Neural crest cell (in vitro differentiated cells): ENCODE measurements around the gene AFM. TPM values are rescaled to one million over a fixed set of nuclear protein-coding genes. Genes with fewer than 3 reads are reported as not detected.
"Not testable (repeated sequence)": the region's sequence is repeated elsewhere in the genome, so short reads cannot be mapped to it uniquely, and the experiment has no call there.

Source experiments
- DNase-seq: peaks from one replicate; pipeline ENCODE4 v3.0.0; 2021; ENCODE audit warnings: low read depth, mixed read lengths, low spot score
- H3K27ac Mint-ChIP-seq: one replicate; pipeline ENCODE4 v1.8.0; 2021; ENCODE audit warnings: mild to moderate bottlenecking, mixed read lengths; ENCODE audit not compliant: unreplicated experiment
- H3K27me3 Mint-ChIP-seq: 2 replicates; pipeline ENCODE4 v1.8.0; 2021; ENCODE audit warnings: low read depth, mild to moderate bottlenecking, mixed read lengths
- H3K36me3 Mint-ChIP-seq: 2 replicates; pipeline ENCODE4 v1.8.0; 2021; ENCODE audit warnings: low read depth, mild to moderate bottlenecking, mixed read lengths
- H3K4me1 Mint-ChIP-seq: 2 replicates; pipeline ENCODE4 v1.8.0; 2021; ENCODE audit warnings: mixed read lengths
- H3K4me3 Mint-ChIP-seq: one replicate; pipeline ENCODE4 v1.8.0; 2021; ENCODE audit warnings: mild to moderate bottlenecking, mixed read lengths
- H3K9me3 Mint-ChIP-seq: 2 replicates; pipeline ENCODE4 v1.8.0; 2021; ENCODE audit warnings: mixed read lengths
- total RNA-seq: library from RNA; stranded (reverse); gene quantifications from 2 replicates; pipeline ENCODE4 v1.2.1, GENCODE V29; 2021
- TF ChIP-seq, protein P1 (sequence below): fragments of 200-600 bp; sonication (generic); conservative IDR thresholded peaks from 2 replicates; pipeline ENCODE4 v1.5.0; 2021; ENCODE audit warnings: antibody characterized with exemption, mild to moderate bottlenecking

Gene AFM
- total RNA-seq, 1 donor from 2014 or later: not detected

DNA sequence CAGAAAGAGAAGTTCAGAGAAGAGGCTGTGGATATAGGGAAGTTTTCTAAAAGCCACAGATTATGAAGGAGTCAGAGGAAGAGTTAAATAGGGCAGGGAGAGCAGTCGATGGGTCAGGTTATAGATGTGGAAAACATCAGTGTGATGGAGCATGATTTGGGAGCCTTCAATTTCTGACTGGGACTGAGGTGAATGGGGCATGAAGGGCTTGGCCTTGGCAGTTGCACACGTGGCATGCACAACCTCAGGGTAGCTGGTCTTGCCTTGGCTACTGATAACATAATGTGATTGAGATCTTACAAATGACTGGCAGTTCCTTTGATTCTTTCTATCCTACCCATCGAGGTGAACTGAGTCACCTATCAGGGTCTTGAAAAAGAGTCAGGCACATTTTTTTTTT is 59.7 kb downstream of the AFM start:
- Mint-ChIP-seq H3K27me3 (no peaks in the 10 kb centered on the region), H3K9me3 (no peaks in the 10 kb centered on the region), H3K27ac (no peak overlapping the region), H3K4me3 (no peak overlapping the region), H3K4me1 (peaks cover 6% of the 10 kb centered on the region), H3K36me3 (no peaks in the 10 kb centered on the region)
- TF ChIP-seq, protein P1, sequence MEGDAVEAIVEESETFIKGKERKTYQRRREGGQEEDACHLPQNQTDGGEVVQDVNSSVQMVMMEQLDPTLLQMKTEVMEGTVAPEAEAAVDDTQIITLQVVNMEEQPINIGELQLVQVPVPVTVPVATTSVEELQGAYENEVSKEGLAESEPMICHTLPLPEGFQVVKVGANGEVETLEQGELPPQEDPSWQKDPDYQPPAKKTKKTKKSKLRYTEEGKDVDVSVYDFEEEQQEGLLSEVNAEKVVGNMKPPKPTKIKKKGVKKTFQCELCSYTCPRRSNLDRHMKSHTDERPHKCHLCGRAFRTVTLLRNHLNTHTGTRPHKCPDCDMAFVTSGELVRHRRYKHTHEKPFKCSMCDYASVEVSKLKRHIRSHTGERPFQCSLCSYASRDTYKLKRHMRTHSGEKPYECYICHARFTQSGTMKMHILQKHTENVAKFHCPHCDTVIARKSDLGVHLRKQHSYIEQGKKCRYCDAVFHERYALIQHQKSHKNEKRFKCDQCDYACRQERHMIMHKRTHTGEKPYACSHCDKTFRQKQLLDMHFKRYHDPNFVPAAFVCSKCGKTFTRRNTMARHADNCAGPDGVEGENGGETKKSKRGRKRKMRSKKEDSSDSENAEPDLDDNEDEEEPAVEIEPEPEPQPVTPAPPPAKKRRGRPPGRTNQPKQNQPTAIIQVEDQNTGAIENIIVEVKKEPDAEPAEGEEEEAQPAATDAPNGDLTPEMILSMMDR: no peak
- no peak for DNase-seq

DNA sequence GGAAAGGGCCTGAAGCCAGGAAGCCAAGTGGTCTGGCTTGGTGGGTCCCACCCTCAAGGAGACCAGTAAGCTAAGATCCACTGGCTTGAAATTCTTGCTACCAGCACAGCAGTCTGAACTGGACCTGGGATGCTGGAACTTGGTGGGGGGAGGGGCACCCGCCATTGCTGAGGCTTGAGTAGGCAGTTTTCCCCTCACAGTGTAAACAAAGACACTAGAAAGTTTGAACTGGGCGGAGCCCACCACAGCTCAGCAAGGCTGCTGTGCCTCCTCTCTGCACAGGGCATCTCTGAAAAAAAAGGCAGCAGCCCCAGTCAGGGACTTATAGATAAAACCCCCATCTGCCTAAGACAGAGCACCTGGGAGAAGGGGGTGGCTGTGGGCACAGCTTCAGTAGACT is 63.1 kb downstream of the AFM start:
- Mint-ChIP-seq H3K27ac (no peak overlapping the region), H3K36me3 (no peaks in the 10 kb centered on the region), H3K27me3 (no peaks in the 10 kb centered on the region), H3K4me1 (no peaks in the 10 kb centered on the region), H3K9me3 (no peaks in the 10 kb centered on the region), H3K4me3 (no peak overlapping the region)
- no peak for DNase-seq
- TF ChIP-seq, protein P1: no peak

DNA sequence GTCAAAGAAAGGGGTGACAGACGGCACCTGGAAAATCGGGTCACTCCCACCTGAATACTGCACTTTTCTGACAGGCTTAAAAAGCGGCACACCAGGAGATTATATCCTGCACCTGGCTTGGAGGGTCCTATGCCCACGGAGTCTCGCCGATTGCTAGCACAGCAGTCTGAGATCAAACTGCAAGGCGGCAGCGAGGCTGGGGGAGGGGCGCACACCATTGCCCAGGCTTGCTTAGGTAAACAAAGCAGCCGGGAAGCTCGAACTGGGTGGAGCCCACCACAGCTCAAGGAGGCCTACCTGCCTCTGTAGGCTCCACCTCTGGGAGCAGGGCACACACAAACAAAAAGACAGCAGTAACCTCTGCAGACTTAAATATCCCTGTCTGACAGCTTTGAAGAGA is 69.3 kb downstream of the AFM start:
- H3K4me3 Mint-ChIP-seq, DNase-seq, H3K4me1 Mint-ChIP-seq: not testable (repeated sequence)

More for the DNA sequence above, 69.3 kb downstream of the AFM start:
- H3K27ac Mint-ChIP-seq, H3K27me3 Mint-ChIP-seq, H3K9me3 Mint-ChIP-seq, H3K36me3 Mint-ChIP-seq: not testable (repeated sequence)

Other genes starting within 250 kb of the AFM start
- 87.9 and 91.3 TPM in 2 replicates for gene ANKRD17, start 222.9 kb upstream of the AFM start, total RNA-seq
- 0.70 and 1.1 TPM in 2 replicates for gene ALB, start 77.5 kb upstream of the AFM start, total RNA-seq
- not detected in 2 replicates for gene AFP, start 45.5 kb upstream of the AFM start, total RNA-seq
- gene RASSF6, start 138.7 kb downstream of the AFM start, total RNA-seq: not detected in 2 replicates